H1 (cell line): ENCODE measurements around the gene PLXNA3. TPM values are rescaled to one million over a fixed set of nuclear protein-coding genes. Genes with fewer than 3 reads are reported as not detected.
A peak's percentile ranks its signal among the peaks of the same experiment; 100 is the strongest.

Experiments
- CHD2 ChIP-seq: IDR thresholded peaks from 2 replicates; pipeline ENCODE4 v1.6.1; 2012; ENCODE audit warnings: low read length, improper control_type of control experiment
- FOSL1 ChIP-seq: IDR thresholded peaks from 2 replicates; pipeline ENCODE4 v1.6.1; 2011; ENCODE audit warnings: mild to moderate bottlenecking, low read depth, low read length, moderate library complexity; ENCODE audit not compliant: insufficient read depth
- KDM4A ChIP-seq: IDR thresholded peaks from one replicate; pipeline ENCODE4 v1.7.1; 2012; ENCODE audit warnings: low read depth, mild to moderate bottlenecking, moderate library complexity, low read length, inconsistent platforms; ENCODE audit not compliant: severe bottlenecking
- NANOG ChIP-seq: IDR thresholded peaks from 2 replicates; pipeline ENCODE4 v1.6.1; 2011; ENCODE audit warnings: low read length, low read depth, mild to moderate bottlenecking, inconsistent platforms; ENCODE audit not compliant: insufficient read depth, poor library complexity, severe bottlenecking
- POLR2A ChIP-seq, 2 experiments: IDR thresholded peaks; 1 replicate in 1 of 2; 2 replicates in 1 of 2; pipeline ENCODE4 v1.6.1; 2011; ENCODE audit warnings: low read depth in 2 of 2, low read length in 2 of 2, mild to moderate bottlenecking in 2 of 2; ENCODE audit errors: control extremely low read depth in 1 of 2
- POU5F1 ChIP-seq: IDR thresholded peaks from 2 replicates; pipeline ENCODE4 v1.6.1; 2011; ENCODE audit warnings: low read depth, mild to moderate bottlenecking, low read length, moderate library complexity
- RAD21 ChIP-seq, 2 experiments: IDR thresholded peaks in 1 of 2; conservative IDR thresholded peaks in 1 of 2; 2 replicates each; pipeline ENCODE4 v1.6.1; 2011; ENCODE audit warnings: low read depth in 2 of 2, low read length in 2 of 2, improper control_type of control experiment in 1 of 2, inconsistent platforms in 1 of 2, mild to moderate bottlenecking in 1 of 2, moderate library complexity in 1 of 2
- RFX5 ChIP-seq: IDR thresholded peaks from 2 replicates; pipeline ENCODE4 v1.6.1; 2011; ENCODE audit warnings: low read depth, low read length, improper control_type of control experiment, borderline replicate concordance
- TAF1 ChIP-seq: IDR thresholded peaks from 2 replicates; pipeline ENCODE4 v1.6.1; 2011; ENCODE audit warnings: mild to moderate bottlenecking, low read depth, low read length
- TBP ChIP-seq: IDR thresholded peaks from 2 replicates; pipeline ENCODE4 v1.6.1; 2011; ENCODE audit warnings: low read depth, low read length, improper control_type of control experiment
- TEAD4 ChIP-seq: IDR thresholded peaks from 2 replicates; pipeline ENCODE4 v1.6.1; 2012; ENCODE audit warnings: low read depth, low read length, inconsistent platforms, mixed read lengths
- ZNF274 ChIP-seq: IDR thresholded peaks from 2 replicates; pipeline ENCODE4 v1.7.0; 2012; ENCODE audit warnings: low read length, borderline replicate concordance; ENCODE audit errors: extremely low read depth
- polyA plus RNA-seq, 7 experiments: library from polyadenylated mRNA; depleted of rRNA in 3 of 7; stranded (reverse) in 5 of 7; unstranded in 2 of 7; fragments of >200 nt in 5 of 7; fragments of 200-250 nt in 2 of 7; gene quantifications; 1 replicate in 5 of 7; 2 replicates in 1 of 7; 4 replicates in 1 of 7; pipeline versions ENCODE4 v1.2.1 to v1.2.3, GENCODE V29; 2011 to 2013; ENCODE audit warnings: missing spikeins in 2 of 7, mixed read lengths in 2 of 7
- total RNA-seq: library from RNA; stranded (reverse); fragmentation: NEBNext Ultra II Directional; extraction: Animal tissue kit (Norgen Biotek cat#: 25700); gene quantifications from 2 replicates; pipeline ENCODE4 v1.2.1, GENCODE V29; 2021

Gene PLXNA3
- total and polyA plus RNA-seq, 2 of the 8 experiments (the other 6 are each of a cell fraction or from before 2014, with no cell fraction given): 10.7 to 18.2 TPM

GRCh38 chrX:154478728-154479622, 20.9 kb downstream of the PLXNA3 start, which contains the start of gene LAGE3 (continued):
- no peak for TF ChIP-seq RAD21 (IDR thresholded peaks at IDR 0.05 in 1 of 2, conservative IDR thresholded peaks at IDR 0.05 in 1 of 2; ENCODE audit: low read depth in 2 of 2, low read length in 2 of 2)
- TF ChIP-seq RFX5: no peak
- TF ChIP-seq NANOG: no peak
- TF ChIP-seq CHD2: no peak
- TF ChIP-seq POU5F1: no peak
- TF ChIP-seq ZNF274: no peak
- TF ChIP-seq TAF1: peak; percentile 60
- peak; percentile 10; the same call in 1 of the 2 replicates for TF ChIP-seq TBP
- no peak for TF ChIP-seq FOSL1
- TF ChIP-seq KDM4A: peak; percentile 41
- TF ChIP-seq POLR2A (IDR thresholded peaks at IDR 0.05; ENCODE audit: control extremely low read depth in 1 of 2, low read depth in 2 of 2, low read length in 2 of 2): peak in 1 of 2 experiments; percentile 62; a peak in 2 of 3 replicates
- no peak for TF ChIP-seq TEAD4
